ENCODE data around the gene MN1. TPM values are rescaled to one million over a fixed set of nuclear protein-coding genes. Genes with fewer than 3 reads are reported as not detected.

Gene MN1
- total RNA-seq, 1 donor from 2014 or later, result 6.1 TPM

DNA sequence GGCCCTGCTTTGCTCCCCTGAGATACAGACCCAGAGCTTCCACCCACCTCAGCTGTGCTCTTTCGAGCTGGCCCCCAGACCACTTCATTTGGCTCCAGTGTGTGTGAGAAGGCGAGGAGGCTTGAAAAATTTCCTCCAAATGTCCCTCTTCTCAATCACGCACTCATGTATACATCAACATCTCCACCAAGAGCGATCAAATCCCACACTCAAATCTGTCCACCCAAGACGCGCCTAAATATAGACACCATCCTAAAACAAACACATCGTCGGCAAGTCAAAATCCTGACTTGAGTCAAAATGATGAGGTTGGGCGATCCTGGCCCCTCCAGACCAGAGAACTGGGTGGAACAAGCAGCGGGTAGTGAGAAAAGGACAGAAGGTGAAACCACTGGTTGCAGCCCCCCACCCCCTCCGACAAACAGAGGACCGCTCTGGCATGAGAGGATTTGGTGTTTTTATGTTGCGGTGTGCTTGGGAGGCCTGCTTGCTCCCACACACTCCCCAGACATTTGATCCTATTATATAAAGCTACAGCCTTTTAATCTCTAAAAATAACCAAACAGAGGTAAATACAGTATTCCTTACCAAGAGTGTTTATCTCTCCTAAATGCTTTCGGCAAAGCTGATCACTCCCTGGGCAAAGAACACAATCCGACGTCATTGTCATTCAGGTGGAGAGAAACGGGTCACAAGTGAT lies 10.2 kb downstream of the MN1 start:
- TF ChIP-seq, protein P1, sequence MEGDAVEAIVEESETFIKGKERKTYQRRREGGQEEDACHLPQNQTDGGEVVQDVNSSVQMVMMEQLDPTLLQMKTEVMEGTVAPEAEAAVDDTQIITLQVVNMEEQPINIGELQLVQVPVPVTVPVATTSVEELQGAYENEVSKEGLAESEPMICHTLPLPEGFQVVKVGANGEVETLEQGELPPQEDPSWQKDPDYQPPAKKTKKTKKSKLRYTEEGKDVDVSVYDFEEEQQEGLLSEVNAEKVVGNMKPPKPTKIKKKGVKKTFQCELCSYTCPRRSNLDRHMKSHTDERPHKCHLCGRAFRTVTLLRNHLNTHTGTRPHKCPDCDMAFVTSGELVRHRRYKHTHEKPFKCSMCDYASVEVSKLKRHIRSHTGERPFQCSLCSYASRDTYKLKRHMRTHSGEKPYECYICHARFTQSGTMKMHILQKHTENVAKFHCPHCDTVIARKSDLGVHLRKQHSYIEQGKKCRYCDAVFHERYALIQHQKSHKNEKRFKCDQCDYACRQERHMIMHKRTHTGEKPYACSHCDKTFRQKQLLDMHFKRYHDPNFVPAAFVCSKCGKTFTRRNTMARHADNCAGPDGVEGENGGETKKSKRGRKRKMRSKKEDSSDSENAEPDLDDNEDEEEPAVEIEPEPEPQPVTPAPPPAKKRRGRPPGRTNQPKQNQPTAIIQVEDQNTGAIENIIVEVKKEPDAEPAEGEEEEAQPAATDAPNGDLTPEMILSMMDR (IDR thresholded peaks at IDR 0.05), result no peak
- TF ChIP-seq POLR2AphosphoS5 (IDR thresholded peaks at IDR 0.05; ENCODE audit: insufficient read depth in 1 of 2, low read depth in 1 of 2) (no peak), POLR2A (IDR thresholded peaks at IDR 0.05) (no peak)
- DNase-seq (ENCODE audit: extremely low spot score in 2 of 2), result no peak
- H3K27me3 ChIP-seq, result no peaks in the 10 kb centered on the region
- H3K4me3 ChIP-seq, result no peak overlapping the region
- no peaks in the 10 kb centered on the region for H3K9me3 ChIP-seq
- H3K36me3 ChIP-seq, result no peaks in the 10 kb centered on the region
- peaks cover 12% of the 10 kb centered on the region for H3K4me1 ChIP-seq
- intact Hi-C loops (cut with DNase I), result loop anchor here (10.0 kb wide), 1 partner anchor 127 kb away; no protein-coding TSS in a partner anchor
- no peak overlapping the region for H3K27ac ChIP-seq

DNA sequence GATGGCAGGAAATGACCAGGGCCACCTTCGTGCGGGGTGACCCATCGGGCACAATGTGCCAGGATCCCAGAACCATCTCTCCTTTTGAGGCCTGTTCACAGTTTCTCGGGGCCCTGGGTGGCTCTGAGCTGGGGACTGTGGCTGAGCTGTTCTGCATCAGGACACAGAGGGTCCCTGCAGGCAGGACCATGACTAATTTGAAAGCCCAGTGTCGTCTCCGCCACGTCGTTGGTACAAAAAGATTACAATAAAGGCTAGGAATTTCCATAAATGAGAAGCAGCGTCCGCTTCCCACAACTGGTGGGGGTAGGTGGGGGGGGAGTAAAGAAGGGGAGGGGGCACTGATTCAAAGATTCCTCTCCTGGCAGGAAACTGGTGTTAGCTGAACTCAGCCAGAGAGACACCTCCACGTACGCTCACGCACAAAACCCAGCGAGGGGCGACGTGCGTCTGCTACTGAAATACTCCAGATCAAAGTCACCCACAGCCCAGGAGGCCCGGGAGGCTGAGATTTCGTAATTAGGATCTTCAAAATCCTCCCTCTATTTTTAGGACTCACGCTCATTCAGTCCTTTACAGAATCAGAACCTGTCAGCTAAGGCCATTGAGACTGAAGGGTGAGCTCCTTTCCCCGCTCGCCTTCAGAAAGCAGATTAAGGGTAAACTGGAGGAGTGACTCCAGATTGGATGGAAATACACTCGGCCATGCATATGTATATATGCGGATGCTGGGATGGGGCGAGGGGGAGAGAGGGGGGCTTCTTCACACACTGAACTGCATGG lies 11.0 kb downstream of the MN1 start:
- no peak for TF ChIP-seq POLR2A (IDR thresholded peaks at IDR 0.05)
- TF ChIP-seq, protein P1 (IDR thresholded peaks at IDR 0.05), result no peak
- TF ChIP-seq POLR2AphosphoS5 (IDR thresholded peaks at IDR 0.05; ENCODE audit: insufficient read depth in 1 of 2, low read depth in 1 of 2), result no peak
- intact Hi-C loops (cut with DNase I), result loop anchor here (10.0 kb wide), 1 partner anchor 126 kb away; no protein-coding TSS in a partner anchor
- H3K27me3 ChIP-seq, result no peaks in the 10 kb centered on the region
- no peaks in the 10 kb centered on the region for H3K36me3 ChIP-seq
- DNase-seq (ENCODE audit: extremely low spot score in 2 of 2), result no peak
- H3K4me3 ChIP-seq, result no peak overlapping the region
- no peaks in the 10 kb centered on the region for H3K9me3 ChIP-seq
- no peak overlapping the region for H3K27ac ChIP-seq
- H3K4me1 ChIP-seq, result peaks cover 5% of the 10 kb centered on the region

DNA sequence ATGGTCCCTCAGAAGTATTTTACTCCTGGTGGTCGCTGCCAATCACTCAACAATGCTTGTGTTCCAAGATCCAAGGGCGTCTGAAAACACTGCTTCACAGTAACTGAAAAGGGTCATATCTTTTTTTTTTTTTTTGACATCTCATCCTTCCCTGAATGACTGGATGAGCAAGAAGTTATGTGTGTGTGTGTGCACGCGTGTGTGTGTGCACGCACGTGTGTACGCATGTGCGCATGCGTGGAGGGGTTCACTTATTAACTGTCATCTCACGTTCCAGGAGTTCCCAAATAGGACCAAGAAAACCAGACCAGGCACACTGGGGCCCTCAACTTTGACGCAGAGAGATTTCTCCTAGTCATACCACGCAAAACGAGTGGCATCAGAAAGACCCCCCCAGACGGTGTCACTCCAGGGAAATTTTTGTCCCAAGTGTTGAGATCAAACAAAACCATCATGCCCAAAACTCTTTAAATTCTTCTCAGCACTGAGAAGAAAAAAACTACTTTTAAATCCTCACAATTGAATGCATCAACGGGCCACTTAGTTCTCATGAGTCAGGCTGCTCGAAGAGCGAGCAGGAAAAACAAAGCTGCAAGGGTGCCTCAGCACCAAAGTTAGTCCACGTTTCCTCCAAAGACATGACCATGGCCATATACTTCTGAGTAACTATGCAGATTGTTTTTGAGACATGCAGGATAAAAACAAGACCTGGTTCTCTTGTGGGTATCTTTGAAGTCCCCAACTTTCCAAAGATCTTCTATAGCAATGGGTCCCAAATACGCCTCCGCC lies 12.9 kb downstream of the MN1 start:
- peaks cover 5% of the 10 kb centered on the region for H3K4me1 ChIP-seq
- no peak overlapping the region for H3K27ac ChIP-seq

DNA sequence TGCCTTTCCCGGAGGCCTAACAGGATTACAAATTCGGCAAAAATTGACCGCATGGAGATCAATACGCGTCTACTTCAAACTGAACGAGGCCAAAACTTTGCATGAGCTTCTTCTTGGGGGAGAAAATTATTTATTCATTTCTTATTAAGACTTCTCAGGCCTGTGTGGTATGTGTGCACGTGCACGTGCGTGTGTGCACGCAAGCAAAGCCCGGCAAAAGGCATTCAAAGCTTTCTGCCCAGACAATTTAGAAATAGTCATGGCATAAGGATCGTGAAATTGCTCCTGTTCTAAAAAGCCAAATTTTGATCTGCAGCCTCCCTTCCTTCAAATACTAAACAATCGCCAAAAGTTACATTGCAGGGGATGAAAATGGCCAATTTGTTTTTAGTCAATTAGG lies 14.6 kb downstream of the MN1 start:
- H3K4me1 ChIP-seq, result no peaks in the 10 kb centered on the region
- no peak for DNase-seq (ENCODE audit: extremely low spot score in 2 of 2)
- TF ChIP-seq POLR2A (IDR thresholded peaks at IDR 0.05) (no peak), POLR2AphosphoS5 (IDR thresholded peaks at IDR 0.05; ENCODE audit: insufficient read depth in 1 of 2, low read depth in 1 of 2) (no peak)
- TF ChIP-seq, protein P1 (IDR thresholded peaks at IDR 0.05), result no peak

More for the DNA sequence above, 12.9 kb downstream of the MN1 start:
- Histone ChIP-seq H3K9me3 (no peaks in the 10 kb centered on the region), H3K36me3 (no peaks in the 10 kb centered on the region), H3K4me3 (no peak overlapping the region), H3K27me3 (no peaks in the 10 kb centered on the region)
- TF ChIP-seq, protein P1 (IDR thresholded peaks at IDR 0.05), result no peak
- TF ChIP-seq POLR2A (IDR thresholded peaks at IDR 0.05) (no peak), POLR2AphosphoS5 (IDR thresholded peaks at IDR 0.05; ENCODE audit: insufficient read depth in 1 of 2, low read depth in 1 of 2) (no peak)
- intact Hi-C loops (cut with DNase I), result loop anchor here (5.0 kb wide), 1 partner anchor 36 kb away; no protein-coding TSS in a partner anchor
- no peak for DNase-seq (ENCODE audit: extremely low spot score in 2 of 2)

More for the DNA sequence above, 14.6 kb downstream of the MN1 start:
- intact Hi-C loops (cut with DNase I), result loop anchor here (5.0 kb wide), 1 partner anchor 35 kb away; no protein-coding TSS in a partner anchor
- Histone ChIP-seq H3K27me3 (no peaks in the 10 kb centered on the region), H3K4me3 (no peak overlapping the region), H3K27ac (no peak overlapping the region), H3K36me3 (no peaks in the 10 kb centered on the region), H3K9me3 (no peaks in the 10 kb centered on the region)

Data from vagina (tissue), 2 donors.